Measurements from ENCODE around the gene TMEM205. TPM values are rescaled to one million over a fixed set of nuclear protein-coding genes. Genes with fewer than 3 reads are reported as not detected.
A peak's percentile ranks its signal among the peaks of the same experiment; 100 is the strongest.

The TMEM205 gene
- total and polyA plus RNA-seq, 2 of the 13 experiments (the other 11 are each of a cell fraction or from before 2014, with no cell fraction given) = 45.5 to 98.7 TPM

DNA sequence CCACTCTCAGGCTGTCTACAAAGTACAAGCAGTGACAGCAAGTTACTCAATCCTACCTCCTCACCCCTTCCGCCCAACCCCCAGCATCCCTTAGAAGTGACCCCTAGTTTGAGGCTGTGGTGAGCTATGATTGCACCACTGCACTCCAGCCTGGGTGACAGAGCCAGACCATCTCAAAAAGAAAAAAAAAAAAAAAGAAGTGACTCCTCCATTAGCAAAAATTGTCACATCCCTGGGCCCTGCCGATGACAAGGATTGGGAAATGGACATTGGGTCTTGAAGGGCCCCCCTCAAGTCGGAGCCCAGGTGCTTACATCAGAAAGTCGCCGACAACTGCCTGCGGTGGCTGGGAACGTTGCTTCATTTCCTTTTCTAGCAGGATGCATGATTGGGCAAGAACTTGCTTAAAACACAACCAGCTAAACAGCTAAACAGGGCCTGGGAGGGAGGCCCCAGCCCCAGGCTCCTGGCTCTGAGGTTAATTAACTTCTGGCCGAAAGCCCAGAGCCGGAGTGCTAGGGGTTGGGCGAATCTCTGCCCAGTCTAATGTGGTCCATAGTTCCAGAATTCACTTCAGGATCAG lies 21.9 kb downstream of the TMEM205 start (continued):
- TF ChIP-seq ZNF646 (CRISPR knock-in tag; IDR thresholded peaks at IDR 0.05) = no peak
- TF ChIP-seq HOMEZ (CRISPR knock-in tag; IDR thresholded peaks at IDR 0.05; ENCODE audit: low read depth) = 0 out of 2 replicates have a peak, but pooled peaks have one; percentile 19
- TF ChIP-seq IRF2 (CRISPR knock-in tag; IDR thresholded peaks at IDR 0.05) = no peak
- TF ChIP-seq MAF1 (CRISPR knock-in tag; IDR thresholded peaks at IDR 0.05; ENCODE audit: borderline replicate concordance) = no peak
- no peak for TF ChIP-seq CHCHD3 (CRISPR knock-in tag; IDR thresholded peaks at IDR 0.05)
- TF ChIP-seq ZBTB4 (CRISPR knock-in tag; IDR thresholded peaks at IDR 0.05; ENCODE audit: borderline replicate concordance) = no peak
- no peak for TF ChIP-seq WIZ (CRISPR knock-in tag; IDR thresholded peaks at IDR 0.05)
- TF ChIP-seq MEIS2 (CRISPR knock-in tag; IDR thresholded peaks at IDR 0.05) = no peak
- no peak for TF ChIP-seq RARG (CRISPR knock-in tag; IDR thresholded peaks at IDR 0.05; ENCODE audit: low read depth)
- no peak for TF ChIP-seq ZNF235 (CRISPR knock-in tag; IDR thresholded peaks at IDR 0.05; ENCODE audit: borderline replicate concordance)
- no peak for TF ChIP-seq HNF4A (CRISPR knock-in tag; IDR thresholded peaks at IDR 0.05)
- TF ChIP-seq ZNF20 (CRISPR knock-in tag; IDR thresholded peaks at IDR 0.05) = no peak
- TF ChIP-seq, protein P1, sequence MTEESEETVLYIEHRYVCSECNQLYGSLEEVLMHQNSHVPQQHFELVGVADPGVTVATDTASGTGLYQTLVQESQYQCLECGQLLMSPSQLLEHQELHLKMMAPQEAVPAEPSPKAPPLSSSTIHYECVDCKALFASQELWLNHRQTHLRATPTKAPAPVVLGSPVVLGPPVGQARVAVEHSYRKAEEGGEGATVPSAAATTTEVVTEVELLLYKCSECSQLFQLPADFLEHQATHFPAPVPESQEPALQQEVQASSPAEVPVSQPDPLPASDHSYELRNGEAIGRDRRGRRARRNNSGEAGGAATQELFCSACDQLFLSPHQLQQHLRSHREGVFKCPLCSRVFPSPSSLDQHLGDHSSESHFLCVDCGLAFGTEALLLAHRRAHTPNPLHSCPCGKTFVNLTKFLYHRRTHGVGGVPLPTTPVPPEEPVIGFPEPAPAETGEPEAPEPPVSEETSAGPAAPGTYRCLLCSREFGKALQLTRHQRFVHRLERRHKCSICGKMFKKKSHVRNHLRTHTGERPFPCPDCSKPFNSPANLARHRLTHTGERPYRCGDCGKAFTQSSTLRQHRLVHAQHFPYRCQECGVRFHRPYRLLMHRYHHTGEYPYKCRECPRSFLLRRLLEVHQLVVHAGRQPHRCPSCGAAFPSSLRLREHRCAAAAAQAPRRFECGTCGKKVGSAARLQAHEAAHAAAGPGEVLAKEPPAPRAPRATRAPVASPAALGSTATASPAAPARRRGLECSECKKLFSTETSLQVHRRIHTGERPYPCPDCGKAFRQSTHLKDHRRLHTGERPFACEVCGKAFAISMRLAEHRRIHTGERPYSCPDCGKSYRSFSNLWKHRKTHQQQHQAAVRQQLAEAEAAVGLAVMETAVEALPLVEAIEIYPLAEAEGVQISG (CRISPR knock-in tag; IDR thresholded peaks at IDR 0.05) = 0 out of 2 replicates have a peak, but pooled peaks have one; percentile 44
- TF ChIP-seq HNRNPLL (IDR thresholded peaks at IDR 0.05; ENCODE audit: low read depth, low read length, poor library complexity, severe bottlenecking) = no peak
